Neural progenitor cell (in vitro differentiated cells): ENCODE results near the gene DISP2. TPM values are rescaled to one million over a fixed set of nuclear protein-coding genes. Genes with fewer than 3 reads are reported as not detected.

ENCODE experiments used
- DNase-seq: peaks from one replicate; pipeline ENCODE4 v3.0.0-alpha.2; 2016; ENCODE audit warnings: low spot score
- H2AFZ ChIP-seq: fragments of 200-600 bp; sonication (generic); replicated peaks from 2 replicates; pipeline ENCODE4 v1.6.1; 2016; ENCODE audit warnings: antibody characterized with exemption
- H3F3A ChIP-seq: fragments of 200-600 bp; sonication (generic); 2 replicates; pipeline ENCODE4 v1.6.1; 2016; ENCODE audit warnings: antibody characterized with exemption, low read depth
- H3K27ac ChIP-seq: fragments of 200-600 bp; sonication (generic); 2 replicates; pipeline ENCODE4 v1.5.1; 2016; ENCODE audit warnings: mild to moderate bottlenecking
- H3K27me3 ChIP-seq: fragments of 200-600 bp; sonication (generic); 2 replicates; pipeline ENCODE4 v1.6.1; 2016; ENCODE audit warnings: mild to moderate bottlenecking, moderate library complexity
- H3K36me3 ChIP-seq: fragments of 200-600 bp; sonication (generic); 2 replicates; pipeline ENCODE4 v1.5.1; 2016
- H3K4me1 ChIP-seq: fragments of 200-600 bp; sonication (generic); 2 replicates; pipeline ENCODE4 v1.6.1; 2016; ENCODE audit warnings: mixed run types
- H3K4me2 ChIP-seq: fragments of 200-600 bp; sonication (generic); 2 replicates; pipeline ENCODE4 v1.6.1; 2016
- H3K4me3 ChIP-seq: fragments of 200-600 bp; sonication (generic); 2 replicates; pipeline ENCODE4 v1.5.1; 2016
- H3K79me2 ChIP-seq: fragments of 200-600 bp; sonication (generic); 2 replicates; pipeline ENCODE4 v1.6.1; 2016; ENCODE audit warnings: low read depth
- H3K9ac ChIP-seq: fragments of 200-600 bp; sonication (generic); 2 replicates; pipeline ENCODE4 v1.6.1; 2016
- H3K9me3 ChIP-seq: fragments of 200-600 bp; sonication (generic); 2 replicates; pipeline ENCODE4 v1.5.1; 2016; ENCODE audit warnings: low read depth
- H4K20me1 ChIP-seq: fragments of 200-600 bp; sonication (generic); 2 replicates; pipeline ENCODE4 v1.6.1; 2016; ENCODE audit warnings: low read depth
- H3K27ac Mint-ChIP-seq: 3 replicates; pipeline ENCODE4 v1.8.0; 2021; ENCODE audit warnings: mixed read lengths
- H3K27me3 Mint-ChIP-seq: 2 replicates; pipeline ENCODE4 v1.8.0; 2022; ENCODE audit warnings: low read depth, mild to moderate bottlenecking, inconsistent platforms, moderate library complexity, mixed read lengths; ENCODE audit not compliant: insufficient read depth
- H3K36me3 Mint-ChIP-seq: 3 replicates; pipeline ENCODE4 v1.8.0; 2021; ENCODE audit warnings: mixed read lengths
- H3K4me1 Mint-ChIP-seq: 3 replicates; pipeline ENCODE4 v1.8.0; 2021; ENCODE audit warnings: mixed read lengths
- H3K4me3 Mint-ChIP-seq: 3 replicates; pipeline ENCODE4 v1.8.0; 2021; ENCODE audit warnings: mild to moderate bottlenecking, moderate library complexity, mixed read lengths
- H3K9me3 Mint-ChIP-seq: 3 replicates; pipeline ENCODE4 v1.8.0; 2020; ENCODE audit warnings: mixed read lengths
- EZH2 ChIP-seq: fragments of 200-600 bp; sonication (generic); IDR thresholded peaks from 2 replicates; pipeline ENCODE4 v1.6.1; 2017; ENCODE audit warnings: antibody characterized with exemption, mild to moderate bottlenecking, moderate library complexity
- EZH2phosphoT487 ChIP-seq: fragments of 200-600 bp; sonication (generic); IDR thresholded peaks from 2 replicates; pipeline ENCODE4 v1.6.1; 2017; ENCODE audit warnings: antibody characterized with exemption
- total RNA-seq: library from RNA; depleted of rRNA; stranded (reverse); fragments of >200 nt; gene quantifications from 2 replicates; pipeline ENCODE4 v1.2.3, GENCODE V29; 2015; ENCODE audit warnings: low replicate concordance
- TF ChIP-seq, protein P1 (sequence below): fragments of 200-600 bp; sonication (generic); IDR thresholded peaks from 2 replicates; pipeline ENCODE4 v1.5.1; 2017; ENCODE audit warnings: antibody characterized with exemption, mild to moderate bottlenecking

DISP2 gene
- total RNA-seq, 1 donor from 2014 or later = not detected

DNA sequence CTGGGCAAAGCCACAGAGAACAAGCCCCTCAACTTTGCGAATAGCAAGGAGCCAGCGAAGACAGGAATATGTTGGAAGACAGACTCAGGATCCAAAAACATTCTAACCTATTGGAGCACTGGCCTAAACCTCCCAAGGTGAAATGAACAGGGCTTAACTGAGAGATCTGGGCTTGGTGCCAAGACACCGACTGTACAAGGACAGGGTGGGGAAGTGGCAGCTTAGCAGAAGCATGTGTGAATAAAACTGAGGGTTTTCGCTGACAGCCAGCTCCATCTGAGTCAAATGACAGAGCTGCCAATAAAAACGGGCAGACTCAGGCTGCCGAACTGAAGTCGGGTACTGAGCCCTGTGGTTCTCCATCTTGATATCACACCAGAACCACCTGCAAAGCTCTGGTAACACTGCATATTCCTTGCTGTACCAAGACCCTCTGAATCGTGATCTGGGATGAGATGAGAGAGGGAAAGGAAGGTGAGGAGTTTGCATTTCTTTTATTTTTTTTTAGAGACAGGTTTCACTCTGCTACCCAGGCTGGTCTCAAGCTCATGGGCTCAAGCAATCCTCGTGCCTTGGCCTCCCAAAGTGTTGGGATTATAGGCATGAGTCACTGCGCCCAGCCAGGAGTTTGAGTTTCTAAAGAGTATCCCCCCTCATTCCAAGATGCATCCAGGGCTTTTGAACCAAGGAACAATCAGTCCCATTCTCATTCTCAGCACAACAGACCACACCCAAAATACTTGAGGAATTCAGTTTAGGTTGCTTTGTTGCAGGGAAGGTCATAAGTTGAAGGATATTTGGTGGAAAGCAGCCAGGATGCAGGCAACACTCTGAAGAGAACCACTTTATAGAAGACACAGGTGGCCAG lies 44.3 kb upstream of the DISP2 start:
- no peak for DNase-seq
- Mint-ChIP-seq H3K4me1 (peaks cover 23% of the 10 kb centered on the region), H3K4me3 (no peak overlapping the region), H3K27me3 (peaks cover 22% of the 10 kb centered on the region), H3K27ac (no peak overlapping the region), H3K9me3 (no peaks in the 10 kb centered on the region), H3K36me3 (no peaks in the 10 kb centered on the region)
- no peak overlapping the region for H3K9ac ChIP-seq
- H3K4me1 ChIP-seq = peaks cover 7% of the 10 kb centered on the region
- H4K20me1 ChIP-seq = no peaks in the 10 kb centered on the region
- H3K36me3 ChIP-seq = no peaks in the 10 kb centered on the region
- H3K9me3 ChIP-seq = no peaks in the 10 kb centered on the region
- peaks cover 30% of the 10 kb centered on the region for H3K27me3 ChIP-seq
- H3K4me3 ChIP-seq = no peak overlapping the region
- H3K27ac ChIP-seq = no peak overlapping the region
- H3F3A ChIP-seq = no peaks in the 10 kb centered on the region
- no peak overlapping the region for H3K4me2 ChIP-seq
- TF ChIP-seq EZH2phosphoT487 (no peak), EZH2 (no peak)
- TF ChIP-seq, protein P1, sequence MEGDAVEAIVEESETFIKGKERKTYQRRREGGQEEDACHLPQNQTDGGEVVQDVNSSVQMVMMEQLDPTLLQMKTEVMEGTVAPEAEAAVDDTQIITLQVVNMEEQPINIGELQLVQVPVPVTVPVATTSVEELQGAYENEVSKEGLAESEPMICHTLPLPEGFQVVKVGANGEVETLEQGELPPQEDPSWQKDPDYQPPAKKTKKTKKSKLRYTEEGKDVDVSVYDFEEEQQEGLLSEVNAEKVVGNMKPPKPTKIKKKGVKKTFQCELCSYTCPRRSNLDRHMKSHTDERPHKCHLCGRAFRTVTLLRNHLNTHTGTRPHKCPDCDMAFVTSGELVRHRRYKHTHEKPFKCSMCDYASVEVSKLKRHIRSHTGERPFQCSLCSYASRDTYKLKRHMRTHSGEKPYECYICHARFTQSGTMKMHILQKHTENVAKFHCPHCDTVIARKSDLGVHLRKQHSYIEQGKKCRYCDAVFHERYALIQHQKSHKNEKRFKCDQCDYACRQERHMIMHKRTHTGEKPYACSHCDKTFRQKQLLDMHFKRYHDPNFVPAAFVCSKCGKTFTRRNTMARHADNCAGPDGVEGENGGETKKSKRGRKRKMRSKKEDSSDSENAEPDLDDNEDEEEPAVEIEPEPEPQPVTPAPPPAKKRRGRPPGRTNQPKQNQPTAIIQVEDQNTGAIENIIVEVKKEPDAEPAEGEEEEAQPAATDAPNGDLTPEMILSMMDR = no peak
- H2AFZ ChIP-seq = no peak overlapping the region
- H3K79me2 ChIP-seq = no peaks in the 10 kb centered on the region

DNA sequence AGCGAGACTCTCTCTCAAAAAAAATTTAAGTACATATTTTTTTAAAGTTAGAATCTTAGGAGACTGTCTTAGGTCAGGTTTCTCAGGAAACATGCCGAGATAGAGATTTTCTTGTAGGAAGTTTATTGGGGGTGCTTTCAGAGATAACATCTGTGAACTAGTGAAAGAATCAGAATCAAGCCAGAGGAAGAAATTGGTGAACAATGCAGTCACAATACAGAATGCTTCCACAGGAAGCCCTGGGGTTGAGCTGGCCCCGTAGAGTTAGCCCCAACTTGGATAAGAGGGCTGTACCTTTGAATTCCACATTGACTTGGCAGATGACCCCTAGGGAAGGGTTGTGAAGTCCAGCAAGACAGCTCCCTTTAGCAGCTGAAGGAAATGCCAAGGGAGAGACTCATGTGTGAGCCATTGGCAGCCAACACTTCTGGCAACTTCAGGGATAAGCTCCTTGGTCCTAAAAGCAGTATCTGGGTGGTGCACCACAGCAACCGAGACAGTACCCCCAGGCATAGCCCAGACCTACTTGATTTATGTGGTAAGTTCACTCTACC lies 43.2 kb upstream of the DISP2 start:
- H3K36me3 ChIP-seq = no peaks in the 10 kb centered on the region
- H3K27ac Mint-ChIP-seq = no peak overlapping the region
- H4K20me1 ChIP-seq = no peaks in the 10 kb centered on the region
- H3K27me3 ChIP-seq = peaks cover 30% of the 10 kb centered on the region
- H3K79me2 ChIP-seq = no peaks in the 10 kb centered on the region
- H3K4me2 ChIP-seq = no peak overlapping the region
- peaks cover 13% of the 10 kb centered on the region for H3K4me1 Mint-ChIP-seq
- no peak overlapping the region for H3K4me3 ChIP-seq
- DNase-seq = no peak
- no peak overlapping the region for H2AFZ ChIP-seq
- no peak overlapping the region for H3K27ac ChIP-seq
- H3K4me3 Mint-ChIP-seq = no peak overlapping the region
- H3K4me1 ChIP-seq = no peaks in the 10 kb centered on the region
- H3F3A ChIP-seq = no peaks in the 10 kb centered on the region
- no peak overlapping the region for H3K9ac ChIP-seq
- TF ChIP-seq, protein P1 = no peak
- TF ChIP-seq EZH2 = no peak
- no peak for TF ChIP-seq EZH2phosphoT487
- no peaks in the 10 kb centered on the region for H3K9me3 ChIP-seq
- peaks cover 18% of the 10 kb centered on the region for H3K27me3 Mint-ChIP-seq
- no peaks in the 10 kb centered on the region for H3K36me3 Mint-ChIP-seq
- no peaks in the 10 kb centered on the region for H3K9me3 Mint-ChIP-seq

DNA sequence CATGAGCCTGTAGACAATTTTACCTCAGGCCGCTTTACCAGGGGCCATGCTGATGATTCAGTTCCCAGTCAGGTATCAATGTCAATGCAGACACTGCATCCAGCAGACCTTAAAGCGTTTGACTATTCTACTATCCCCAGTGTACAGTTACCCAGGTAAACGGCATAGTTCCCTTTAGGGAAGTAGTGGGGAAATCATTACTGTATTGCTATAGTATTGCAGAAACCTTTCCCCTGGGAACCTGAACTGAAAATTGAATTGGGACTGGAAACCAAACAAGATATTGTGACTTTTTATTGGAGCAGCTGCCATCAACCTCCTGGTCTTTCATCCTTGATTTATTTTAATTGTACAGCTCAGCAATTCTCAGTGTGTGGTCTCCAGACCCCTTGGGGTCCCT lies 41.1 kb upstream of the DISP2 start:
- Histone ChIP-seq H3K4me2 (no peak overlapping the region), H3K36me3 (no peaks in the 10 kb centered on the region), H3K9me3 (no peaks in the 10 kb centered on the region), H3K9ac (no peak overlapping the region), H3K4me1 (no peaks in the 10 kb centered on the region), H3K4me3 (no peak overlapping the region), H3K79me2 (no peaks in the 10 kb centered on the region), H4K20me1 (no peaks in the 10 kb centered on the region), H3K27ac (no peak overlapping the region), H3K27me3 (peaks cover 22% of the 10 kb centered on the region), H2AFZ (no peak overlapping the region), H3F3A (no peaks in the 10 kb centered on the region)
- Mint-ChIP-seq H3K9me3 (no peaks in the 10 kb centered on the region), H3K27ac (no peak overlapping the region), H3K36me3 (no peaks in the 10 kb centered on the region), H3K27me3 (peaks cover 18% of the 10 kb centered on the region), H3K4me1 (peaks cover 21% of the 10 kb centered on the region), H3K4me3 (no peak overlapping the region)
- TF ChIP-seq, protein P1 = no peak
- no peak for TF ChIP-seq EZH2phosphoT487
- no peak for TF ChIP-seq EZH2
- DNase-seq = no peak
